Brain microvascular endothelial cell (primary cell): Measurements from ENCODE around the gene EFCAB5.
"Not testable (repeated sequence)": the region's sequence is repeated elsewhere in the genome, so short reads cannot be mapped to it uniquely, and the experiment has no call there.

Source experiments
- DNase-seq: peaks from one replicate; pipeline ENCODE4 v3.0.0-alpha.2; 2020
- H3K27ac ChIP-seq: fragments of 250-450 bp; sonication (Bioruptor Pico); 2 replicates; pipeline ENCODE4 v1.5.1; 2020; ENCODE audit warnings: mild to moderate bottlenecking, moderate library complexity
- H3K27me3 ChIP-seq: fragments of 250-450 bp; sonication (Bioruptor Pico); replicated peaks from 2 replicates; pipeline ENCODE4 v1.5.1; 2020; ENCODE audit warnings: mild to moderate bottlenecking
- H3K36me3 ChIP-seq: fragments of 250-450 bp; sonication (Bioruptor Pico); replicated peaks from 2 replicates; pipeline ENCODE4 v1.5.1; 2020; ENCODE audit warnings: mild to moderate bottlenecking
- H3K4me3 ChIP-seq: 2 replicates; pipeline ENCODE4 v1.5.1; 2011; ENCODE audit warnings: low read depth, mild to moderate bottlenecking, control low read depth, low read length, moderate library complexity
- in situ Hi-C: cut with HindIII; loops from 2 replicates; pipeline ENCODE4 v1.10.0; 2017; ENCODE audit warnings: low sequenced_read_pairs, low pct_ligation_motif_present
- TF ChIP-seq, protein P1 (sequence below): IDR thresholded peaks from 2 replicates; pipeline ENCODE4 v1.5.1; 2011; ENCODE audit warnings: low read depth, mild to moderate bottlenecking, moderate library complexity, low read length, control low read depth, inconsistent platforms; ENCODE audit errors: missing control alignments

The EFCAB5 gene

DNA sequence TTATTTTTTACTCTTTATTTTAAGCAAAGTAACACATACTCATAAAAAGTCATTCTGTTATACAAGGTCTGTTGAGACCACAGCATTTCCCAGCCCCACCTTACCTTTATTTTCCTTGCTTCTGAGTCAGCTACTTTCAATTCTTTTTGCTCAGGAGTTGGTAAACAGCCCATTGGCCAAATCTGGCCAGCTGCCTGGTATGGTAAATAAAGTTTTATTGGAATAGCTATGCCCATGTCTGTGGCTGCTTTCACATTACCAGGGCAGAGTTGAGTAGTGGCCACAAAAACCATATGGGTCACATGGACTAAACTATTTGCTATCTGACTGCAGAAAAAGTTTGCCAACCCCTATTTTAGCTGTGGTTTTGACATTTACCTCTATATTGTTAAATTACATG is 171.8 kb downstream of the EFCAB5 start:
- Histone ChIP-seq H3K4me3 (no peak overlapping the region), H3K36me3 (no peaks in the 10 kb centered on the region), H3K27ac (no peak overlapping the region), H3K27me3 (no peaks in the 10 kb centered on the region)
- TF ChIP-seq, protein P1, sequence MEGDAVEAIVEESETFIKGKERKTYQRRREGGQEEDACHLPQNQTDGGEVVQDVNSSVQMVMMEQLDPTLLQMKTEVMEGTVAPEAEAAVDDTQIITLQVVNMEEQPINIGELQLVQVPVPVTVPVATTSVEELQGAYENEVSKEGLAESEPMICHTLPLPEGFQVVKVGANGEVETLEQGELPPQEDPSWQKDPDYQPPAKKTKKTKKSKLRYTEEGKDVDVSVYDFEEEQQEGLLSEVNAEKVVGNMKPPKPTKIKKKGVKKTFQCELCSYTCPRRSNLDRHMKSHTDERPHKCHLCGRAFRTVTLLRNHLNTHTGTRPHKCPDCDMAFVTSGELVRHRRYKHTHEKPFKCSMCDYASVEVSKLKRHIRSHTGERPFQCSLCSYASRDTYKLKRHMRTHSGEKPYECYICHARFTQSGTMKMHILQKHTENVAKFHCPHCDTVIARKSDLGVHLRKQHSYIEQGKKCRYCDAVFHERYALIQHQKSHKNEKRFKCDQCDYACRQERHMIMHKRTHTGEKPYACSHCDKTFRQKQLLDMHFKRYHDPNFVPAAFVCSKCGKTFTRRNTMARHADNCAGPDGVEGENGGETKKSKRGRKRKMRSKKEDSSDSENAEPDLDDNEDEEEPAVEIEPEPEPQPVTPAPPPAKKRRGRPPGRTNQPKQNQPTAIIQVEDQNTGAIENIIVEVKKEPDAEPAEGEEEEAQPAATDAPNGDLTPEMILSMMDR: no peak
- in situ Hi-C loops: no loop called here
- DNase-seq: no peak

DNA sequence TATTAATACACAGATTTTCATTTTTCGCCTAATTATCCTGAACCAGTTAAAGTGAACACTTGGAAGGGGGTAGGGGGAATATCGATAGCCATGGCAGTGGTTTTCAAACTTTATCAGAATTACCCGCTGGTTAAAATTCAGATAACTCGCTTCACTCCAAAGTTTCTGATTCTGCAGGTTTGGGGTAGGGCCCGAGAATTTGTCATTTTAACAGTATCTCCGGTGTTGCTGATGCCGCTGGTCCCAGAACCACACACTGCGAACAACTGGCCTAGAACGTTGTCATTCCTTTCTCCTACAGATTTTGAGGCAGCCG is 174.9 kb downstream of the EFCAB5 start:
- Histone ChIP-seq H3K36me3 (no peaks in the 10 kb centered on the region), H3K4me3 (peak overlapping the region; percentile 77), H3K27ac (peak overlapping the region; percentile 97), H3K27me3 (no peaks in the 10 kb centered on the region)
- in situ Hi-C loops: no loop called here
- TF ChIP-seq, protein P1: no peak
- DNase-seq: no peak

DNA sequence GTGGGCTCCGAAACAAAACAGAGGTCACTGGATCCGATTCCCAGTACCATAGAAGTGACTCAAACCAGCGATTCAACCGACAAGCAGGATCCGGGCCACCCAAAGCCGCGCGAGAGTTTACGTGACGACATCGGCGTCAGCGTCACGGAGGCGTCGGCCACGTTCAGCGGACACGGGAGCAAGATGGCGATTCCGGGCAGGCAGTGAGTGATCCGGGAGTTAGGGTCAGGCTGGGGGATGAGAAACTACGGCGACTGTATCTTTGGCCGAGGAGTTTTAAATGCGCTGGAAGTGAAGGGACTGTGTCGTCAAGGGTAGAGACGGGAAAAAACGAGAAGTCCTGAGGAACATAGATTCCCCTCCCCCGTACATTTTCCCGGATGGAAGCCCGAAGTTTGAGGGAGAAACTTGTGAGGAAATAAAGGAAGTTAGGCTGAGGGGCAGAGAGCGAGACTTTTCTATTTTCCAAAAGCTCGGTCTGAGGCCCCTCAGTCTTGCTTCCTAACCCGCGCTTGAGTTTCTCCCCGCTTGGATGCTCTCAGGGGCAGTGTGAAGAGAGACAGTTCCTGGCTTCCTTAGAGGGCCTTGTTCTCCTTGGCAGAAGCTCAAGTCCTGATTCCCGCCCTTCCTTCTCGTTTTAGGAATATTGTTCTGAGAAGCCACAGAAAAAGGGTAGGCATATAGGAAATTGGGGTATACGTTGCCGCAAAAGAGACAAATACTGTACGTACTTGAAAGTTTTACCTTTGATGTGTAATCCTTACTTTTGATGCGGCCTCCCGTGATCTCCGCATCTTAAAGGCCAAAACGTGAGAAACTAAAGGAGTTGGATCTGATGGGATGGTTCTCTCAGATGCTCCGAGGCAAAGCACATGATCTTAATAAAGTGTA is 175.5 kb downstream of the EFCAB5 start, which contains the start of gene NSRP1:
NSRP1 (plus strand) TSS at position 156 of the 891 bp plus-strand sequence; CDS start at position 184, 28 bp downstream.
- H3K36me3 ChIP-seq: no peaks in the 10 kb centered on the region
- peak within 1 kb of the TSS; percentile 77 for H3K4me3 ChIP-seq
- peak within 1 kb of the TSS; percentile 97 for H3K27ac ChIP-seq
- in situ Hi-C loops: no loop called here
- TF ChIP-seq, protein P1: no peak
- H3K27me3 ChIP-seq: no peaks in the 10 kb centered on the region
- peak; percentile 96 for DNase-seq

DNA sequence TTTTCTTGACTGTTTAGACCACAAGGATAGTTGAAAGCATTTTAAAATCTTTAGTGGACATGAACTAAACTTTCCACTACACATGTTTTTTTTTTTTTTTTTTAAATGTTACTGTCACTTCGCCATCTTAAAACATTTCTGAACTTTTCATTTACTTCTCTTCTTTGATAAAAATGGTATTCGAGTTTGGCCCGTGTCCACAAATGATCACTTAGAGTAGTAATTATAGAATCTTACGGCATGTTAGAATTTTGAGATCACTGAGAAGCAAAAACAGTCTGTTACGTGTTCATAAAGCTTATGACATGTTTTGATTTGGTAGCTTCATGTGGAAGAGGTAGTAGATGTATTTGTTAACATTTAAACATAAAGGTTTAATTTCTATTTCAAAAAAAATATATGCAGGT is 176.2 kb downstream of the EFCAB5 start:
- H3K4me3 ChIP-seq: peak overlapping the region; percentile 77
- H3K36me3 ChIP-seq: peaks cover 3% of the 10 kb centered on the region
- peak overlapping the region; percentile 97 for H3K27ac ChIP-seq
- no peak for DNase-seq
- in situ Hi-C loops: no loop called here
- H3K27me3 ChIP-seq: no peaks in the 10 kb centered on the region
- TF ChIP-seq, protein P1: no peak

DNA sequence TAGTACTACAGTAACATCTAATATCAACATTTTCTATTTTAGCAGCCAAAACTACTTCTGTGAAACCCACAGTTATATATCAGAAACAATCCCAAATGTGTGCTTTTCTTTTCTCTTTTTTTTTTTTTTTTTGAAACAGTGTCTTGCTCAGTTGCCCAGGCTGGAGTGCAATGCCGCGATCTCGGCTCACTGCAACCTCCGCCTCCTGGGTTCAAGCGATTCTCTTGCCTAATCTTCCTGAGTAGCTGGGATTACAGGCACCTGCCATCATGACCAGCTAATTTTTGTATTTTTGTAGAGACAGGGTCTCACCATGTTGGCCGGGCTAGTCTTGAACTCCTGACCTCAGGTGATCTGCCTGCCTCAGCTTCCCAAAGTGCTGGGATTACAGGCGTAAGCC is 177.2 kb downstream of the EFCAB5 start:
- H3K27me3 ChIP-seq, H3K36me3 ChIP-seq, DNase-seq, H3K27ac ChIP-seq, in situ Hi-C loops, H3K4me3 ChIP-seq: not testable (repeated sequence)

DNA sequence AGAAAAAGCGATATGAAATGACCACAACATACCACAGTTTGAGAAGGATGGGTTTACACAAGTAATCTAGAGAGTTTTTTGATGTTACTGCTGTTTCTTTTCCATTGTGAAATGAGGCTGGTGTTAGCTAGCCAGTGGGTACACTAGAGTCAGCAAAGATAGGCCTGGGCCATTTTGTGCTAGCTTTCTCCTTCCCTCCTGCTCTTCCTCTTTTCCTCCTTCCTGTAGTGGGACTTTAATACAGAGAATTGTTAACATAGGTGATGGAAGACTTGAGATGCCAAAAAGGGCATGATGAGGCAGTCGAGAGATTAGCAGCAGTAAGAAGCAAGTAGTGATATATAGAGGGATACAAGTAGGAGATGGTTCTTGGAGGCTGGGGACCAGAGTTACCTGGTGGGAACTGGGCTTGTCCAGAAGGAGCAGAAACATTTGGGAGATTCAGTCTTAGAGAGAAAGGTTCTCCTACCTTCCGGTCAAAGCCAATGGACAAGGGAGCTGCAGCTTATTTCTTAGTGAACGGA is 182.9 kb downstream of the EFCAB5 start:
- Histone ChIP-seq H3K36me3 (peaks cover 8% of the 10 kb centered on the region), H3K27me3 (no peaks in the 10 kb centered on the region), H3K4me3 (no peak overlapping the region), H3K27ac (no peak overlapping the region)
- DNase-seq: no peak
- TF ChIP-seq, protein P1: no peak
- in situ Hi-C loops: no loop called here
